Cerebellar cortex (tissue), 1 donor: ENCODE results near the gene ZFP3.
"Not testable (repeated sequence)": the region's sequence is repeated elsewhere in the genome, so short reads cannot be mapped to it uniquely, and the experiment has no call there.

ENCODE experiments used
- DNase-seq: peaks from one replicate; pipeline ENCODE4 v3.0.0-alpha.2; 2015; ENCODE audit warnings: low spot score

Gene ZFP3

GRCh38 chr17:5077781-5078105 is 524 bp upstream of the ZFP3 start:
- DNase-seq: no peak

- no peak for DNase-seq
These were observed 2.3 kb downstream of the ZFP3 start for GRCh38 chr17:5080591-5080990.

DNA sequence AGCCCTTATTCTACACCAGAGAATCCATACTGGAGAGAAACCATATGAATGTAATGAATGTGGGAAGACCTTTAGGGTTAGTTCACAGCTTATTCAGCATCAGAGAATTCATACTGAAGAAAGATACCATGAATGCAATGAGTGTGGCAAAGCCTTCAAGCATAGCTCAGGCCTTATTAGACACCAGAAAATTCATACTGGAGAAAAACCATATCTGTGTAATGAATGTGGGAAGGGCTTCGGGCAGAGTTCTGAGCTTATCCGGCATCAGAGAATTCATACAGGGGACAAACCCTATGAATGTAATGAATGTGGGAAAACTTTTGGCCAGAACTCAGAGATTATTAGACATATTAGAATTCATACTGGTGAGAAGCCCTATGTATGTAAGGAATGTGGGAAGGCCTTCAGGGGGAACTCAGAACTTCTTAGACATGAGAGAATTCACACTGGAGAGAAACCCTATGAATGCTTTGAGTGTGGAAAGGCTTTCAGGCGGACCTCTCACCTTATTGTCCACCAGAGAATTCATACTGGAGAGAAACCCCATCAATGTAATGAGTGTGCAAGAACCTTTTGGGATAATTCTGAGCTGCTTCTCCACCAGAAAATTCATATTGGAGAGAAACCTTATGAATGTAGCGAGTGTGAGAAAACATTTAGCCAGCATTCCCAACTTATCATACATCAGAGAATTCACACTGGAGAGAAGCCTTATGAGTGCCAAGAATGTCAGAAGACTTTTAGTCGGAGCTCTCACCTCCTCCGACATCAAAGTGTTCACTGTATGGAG is 14.1 kb downstream of the ZFP3 start:
- no peak for DNase-seq

GRCh38 chr17:5096731-5097100 is 18.4 kb downstream of the ZFP3 start:
- DNase-seq: no peak

- DNase-seq: peak; percentile 72
These were observed 19.0 kb downstream of the ZFP3 start for GRCh38 chr17:5097101-5097834.

DNA sequence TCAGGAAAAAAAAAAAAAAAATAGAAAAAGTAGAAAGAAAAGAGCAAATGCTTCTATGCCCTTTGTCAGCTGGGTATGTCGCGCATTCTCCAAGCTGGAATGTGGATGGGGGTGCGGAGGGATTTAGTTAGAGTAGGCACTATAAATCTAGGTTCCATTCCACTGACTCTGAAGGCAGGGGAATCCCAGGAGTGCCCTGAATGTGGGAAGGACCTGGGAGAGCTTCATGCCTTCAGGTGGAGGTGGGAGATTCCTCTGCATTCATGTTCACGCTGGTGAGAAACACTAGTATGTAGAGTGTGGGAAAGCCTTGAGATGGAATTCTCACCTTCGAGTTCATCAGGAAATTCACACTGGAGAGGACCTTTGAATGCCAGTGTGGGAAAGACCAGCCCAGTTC is 21.0 kb downstream of the ZFP3 start:
- no peak for DNase-seq

- no peak for DNase-seq
These were observed 22.6 kb downstream of the ZFP3 start for GRCh38 chr17:5100832-5101231.

GRCh38 chr17:5110816-5111215 is 32.5 kb downstream of the ZFP3 start:
- DNase-seq: no peak

DNA sequence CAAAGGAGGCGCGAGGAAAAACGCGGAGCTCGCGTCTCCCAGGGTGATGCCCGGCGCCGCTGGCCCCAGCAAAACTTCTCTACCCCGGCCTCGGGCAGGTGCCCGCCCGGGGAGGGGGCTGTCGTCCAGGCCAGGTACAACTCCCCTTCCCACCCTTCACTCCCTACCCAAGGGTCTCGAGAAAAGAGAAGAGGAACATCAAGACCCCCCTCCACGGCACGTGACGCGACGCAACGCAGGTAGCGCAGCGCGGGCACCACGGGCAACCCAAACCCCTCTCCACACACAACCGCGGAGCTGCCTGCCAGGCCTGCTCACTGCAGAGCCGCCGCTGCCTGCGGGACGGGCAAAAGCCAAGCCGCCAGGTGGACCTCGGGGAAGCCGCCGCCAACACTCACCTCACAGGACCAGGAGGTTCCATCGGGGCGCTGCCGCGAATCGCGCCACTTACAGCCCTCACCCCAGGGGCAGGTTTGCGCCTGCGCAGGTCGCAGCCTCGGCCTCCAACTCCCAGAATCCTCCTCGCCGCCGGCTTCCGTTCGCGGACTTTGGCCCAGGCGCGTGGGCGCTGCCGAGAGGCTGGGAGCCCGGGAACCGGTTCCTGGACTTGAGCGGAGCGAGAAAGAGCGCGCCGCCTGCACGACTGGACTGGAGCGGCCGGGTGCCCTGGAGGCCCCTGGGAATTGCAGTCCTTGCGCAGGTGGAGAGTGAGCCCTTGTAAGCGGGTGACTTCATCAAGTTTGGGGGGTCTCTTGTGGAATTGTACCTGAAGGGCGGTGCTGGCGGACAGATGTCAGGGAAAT is 33.3 kb downstream of the ZFP3 start, which contains the start of gene ZNF232:
ZNF232 (minus strand) TSS at position 477 of the 803 bp plus-strand sequence; CDS start at position 421, 56 bp downstream.
- peak; percentile 90 for DNase-seq

DNA sequence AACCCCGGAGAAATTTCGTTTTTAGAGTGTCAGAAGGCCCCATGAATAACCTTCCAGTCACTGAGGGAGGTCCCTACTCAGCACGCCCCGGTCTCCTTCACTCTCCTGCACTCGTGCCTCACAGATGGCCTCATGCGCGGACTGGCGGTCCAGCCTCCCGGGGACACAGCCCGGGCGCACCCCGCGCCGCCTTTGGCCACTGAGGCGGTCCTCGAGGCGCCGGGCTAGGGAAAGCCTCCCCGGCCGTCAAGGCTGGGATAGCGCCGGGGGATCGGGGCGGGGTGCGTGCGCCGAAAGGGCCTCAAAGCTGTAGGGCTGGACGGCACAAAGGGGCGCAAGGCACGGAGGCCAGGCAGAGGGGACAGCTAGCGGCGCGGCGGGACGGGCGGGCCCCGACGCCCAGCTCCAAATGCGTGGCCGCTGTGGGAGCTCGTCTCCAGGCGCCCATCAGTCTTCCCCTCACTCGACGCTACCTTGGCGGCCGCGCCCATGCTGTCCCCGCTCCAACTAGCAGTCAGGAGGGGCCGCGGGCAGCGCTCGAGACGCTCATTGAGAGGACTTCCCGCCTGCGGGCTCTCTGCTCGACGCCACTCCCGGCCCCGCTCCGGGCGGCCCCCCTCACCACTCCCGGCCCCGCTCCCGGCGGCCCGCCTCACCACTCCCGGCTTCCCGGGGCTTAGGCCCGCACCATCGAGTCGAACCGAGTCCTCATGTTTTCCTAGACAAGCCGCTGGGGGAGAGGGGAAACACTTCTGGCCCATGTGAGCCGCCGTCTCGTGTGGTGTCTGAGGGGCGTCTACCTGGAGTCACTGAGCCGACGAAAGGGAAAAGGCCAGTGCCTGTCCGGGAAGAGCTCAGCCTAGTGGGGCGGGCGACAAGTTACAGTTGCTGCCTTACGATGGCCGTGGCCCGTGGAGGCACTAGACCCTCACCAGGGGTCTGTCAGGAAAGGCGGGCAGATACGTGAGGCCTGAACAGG is 37.7 kb downstream of the ZFP3 start, which contains the start of gene USP6:
USP6 (plus strand) TSS at position 360 of the 979 bp plus-strand sequence. CDS start 14,336 bp downstream, outside the sequence.
- no peak for DNase-seq

DNA sequence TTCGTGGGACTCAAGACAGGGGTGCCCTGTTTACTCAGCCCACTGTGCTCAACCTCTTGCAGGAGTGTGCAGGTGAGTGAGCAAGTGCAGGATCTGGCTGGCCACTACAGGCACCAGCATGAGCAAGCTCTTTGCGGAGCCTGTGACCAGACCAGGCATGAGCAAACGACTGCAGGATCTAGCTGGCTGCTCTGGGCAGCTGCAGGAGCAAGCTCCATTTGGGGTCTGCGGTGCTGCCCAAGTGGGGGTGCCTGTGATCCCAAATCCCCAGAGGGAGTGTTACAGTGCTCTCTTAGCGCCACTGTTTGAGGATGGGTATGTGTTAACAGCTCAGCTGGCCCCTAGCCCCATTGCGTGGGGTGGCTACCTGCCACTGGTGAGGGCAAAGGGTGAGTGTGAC is 40.0 kb downstream of the ZFP3 start:
- no peak for DNase-seq

- DNase-seq: no peak
These were observed 41.8 kb downstream of the ZFP3 start for GRCh38 chr17:5120036-5120435.

DNA sequence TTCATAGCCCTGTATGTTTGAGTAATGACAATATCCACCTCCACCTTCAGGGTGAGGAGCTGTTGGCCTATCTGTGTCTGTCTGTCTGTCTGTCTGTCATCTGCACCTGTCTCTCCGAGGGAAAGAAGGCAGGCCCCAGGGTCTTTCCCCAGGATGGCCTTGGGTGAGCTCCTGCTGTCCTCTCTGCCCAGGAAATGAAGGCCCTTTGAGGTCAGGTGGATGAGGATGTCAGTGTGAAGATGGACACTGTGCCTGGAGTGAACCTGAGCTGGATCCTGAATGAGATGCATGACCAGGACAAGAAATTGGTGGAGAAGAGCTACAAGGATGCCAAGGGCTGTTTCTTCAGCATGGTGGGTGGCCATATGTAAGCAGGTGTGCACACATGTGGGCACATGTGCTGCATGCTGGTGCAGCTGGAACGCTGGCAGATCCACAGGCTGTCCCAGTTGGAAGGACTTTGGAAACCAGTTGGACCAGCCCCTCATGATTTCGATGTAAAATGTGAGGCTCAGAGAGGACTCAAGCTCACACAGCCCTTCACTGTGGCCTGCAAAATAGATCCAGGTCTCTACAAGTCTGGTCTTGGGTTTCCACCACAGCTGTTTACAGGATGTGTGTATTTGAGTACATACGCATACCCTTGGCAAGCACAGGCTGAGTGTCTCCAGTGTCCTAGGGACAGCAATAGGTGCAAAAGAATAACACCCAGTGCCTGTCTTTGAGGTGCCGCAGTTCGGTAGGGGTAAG is 42.3 kb downstream of the ZFP3 start:
- DNase-seq: not testable (repeated sequence)

DNA sequence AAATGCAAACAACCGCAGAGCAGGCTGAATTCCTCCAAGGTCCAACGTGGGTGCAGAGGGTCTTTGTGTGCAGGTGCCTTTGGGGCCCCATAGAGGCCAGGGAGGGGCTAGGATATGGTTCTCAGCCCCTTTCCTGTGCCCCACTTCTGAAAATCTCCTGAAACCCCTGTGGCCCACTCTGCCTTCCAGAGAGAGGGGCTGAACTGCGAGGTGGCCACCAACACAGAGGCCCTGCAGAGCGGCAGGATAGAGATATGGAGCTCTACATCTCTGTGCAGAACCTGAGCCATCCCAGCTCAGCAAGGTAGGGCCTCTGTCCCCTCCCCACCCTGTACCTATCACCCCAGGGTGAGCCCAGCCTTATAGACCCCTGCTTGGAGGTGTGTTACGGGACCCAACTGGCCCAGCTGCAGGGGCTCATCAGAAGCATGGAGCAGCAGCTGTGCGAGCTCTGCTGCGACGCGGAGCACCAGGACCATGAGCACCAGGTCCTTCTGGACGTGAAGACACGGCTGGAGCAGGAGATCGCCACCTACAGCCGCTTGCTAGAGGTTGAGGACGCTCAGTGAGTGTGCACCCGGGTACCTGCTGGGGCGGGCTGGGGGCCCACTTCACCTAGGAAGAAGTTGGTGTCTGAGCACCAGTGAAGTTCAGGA is 43.0 kb downstream of the ZFP3 start:
- DNase-seq: no peak

DNA sequence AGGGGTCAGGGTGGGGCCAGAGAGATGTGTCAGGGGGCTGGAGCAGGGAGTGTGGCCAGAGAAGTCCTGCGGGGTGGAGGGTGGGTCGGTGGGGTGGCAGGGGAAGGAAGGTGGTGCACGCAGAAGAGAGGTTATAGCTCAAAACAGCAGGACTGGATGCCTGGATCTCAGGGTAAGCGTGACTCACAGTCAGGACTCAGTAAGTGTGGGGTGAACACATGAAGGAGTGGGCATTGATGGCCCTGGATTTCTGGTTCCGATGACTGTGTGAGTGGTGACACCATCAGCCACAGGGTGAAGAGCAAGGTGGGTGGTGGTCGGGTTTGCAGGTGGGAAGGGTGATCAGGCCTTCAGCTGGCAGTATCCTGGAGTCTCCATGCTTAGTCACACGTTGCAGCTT is 43.8 kb downstream of the ZFP3 start:
- not testable (repeated sequence) for DNase-seq

GRCh38 chr17:5122586-5123342 is 44.5 kb downstream of the ZFP3 start:
- no peak for DNase-seq

DNA sequence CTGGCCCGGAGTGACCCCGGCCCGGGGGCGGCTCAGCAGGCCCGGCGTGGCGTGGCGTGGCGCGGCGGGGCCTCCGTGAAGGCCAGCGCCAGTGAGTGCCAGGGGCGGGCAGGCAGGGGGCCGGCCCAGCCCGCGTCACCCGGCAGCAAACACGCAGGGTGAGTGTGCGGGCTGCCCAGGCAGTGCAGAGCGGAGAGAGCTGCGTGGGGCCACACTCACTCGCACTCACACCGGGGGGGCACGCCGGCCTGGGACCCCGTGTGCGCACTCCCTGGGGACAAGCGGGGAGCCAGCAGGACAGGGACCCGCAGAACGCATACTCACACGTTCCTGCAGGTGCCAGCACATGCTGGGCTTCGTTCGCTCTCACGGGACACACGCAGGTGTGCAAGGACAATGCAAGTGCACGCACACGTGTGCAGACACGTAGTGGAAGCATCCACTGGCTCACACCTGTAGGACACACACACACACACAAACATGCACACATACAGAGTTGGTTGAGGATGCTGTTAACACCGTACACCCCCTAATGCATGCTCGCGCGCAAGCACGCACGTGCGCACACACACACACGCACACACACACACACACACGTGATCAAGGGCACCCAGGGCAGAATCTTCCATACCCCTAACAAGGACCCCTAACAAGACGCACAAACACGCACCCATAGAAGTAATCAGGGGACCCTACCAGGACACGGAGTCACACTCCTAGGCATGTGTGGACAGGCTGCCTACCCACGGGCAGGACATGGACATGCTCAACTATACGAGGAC is 45.3 kb downstream of the ZFP3 start:
- DNase-seq: no peak

DNA sequence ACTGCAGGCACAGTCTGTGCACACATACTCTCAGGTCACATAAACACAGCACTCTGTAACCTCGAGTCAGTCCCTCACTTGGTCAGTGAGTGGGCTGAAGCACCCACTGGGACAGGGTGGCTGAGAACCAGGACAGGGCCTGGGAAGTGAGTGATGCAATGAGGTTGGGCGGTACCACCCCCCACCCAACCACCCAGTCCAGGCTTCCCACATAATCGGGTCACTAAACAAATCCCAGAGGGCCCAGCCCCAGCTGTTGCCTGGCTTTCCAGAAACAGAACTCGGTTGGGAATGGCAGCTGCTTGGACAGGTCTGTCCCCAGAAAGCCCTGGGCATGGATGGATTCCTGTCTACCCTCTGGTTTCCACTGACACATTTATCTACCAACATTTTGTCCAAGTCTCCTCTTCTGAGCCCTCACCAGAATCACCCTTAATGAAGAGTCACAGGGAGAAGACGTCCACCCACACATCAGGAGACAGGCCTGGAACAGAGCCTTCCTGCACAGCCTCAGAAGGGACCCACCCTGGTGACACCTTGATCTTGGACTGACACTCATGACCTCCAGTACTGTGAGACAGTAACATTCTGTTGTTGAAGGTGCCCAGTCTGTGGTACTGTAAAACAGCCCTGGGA is 46.0 kb downstream of the ZFP3 start:
- DNase-seq: not testable (repeated sequence)
